Psoas muscle (tissue), 8 donors: ENCODE results near the gene INPP5J. TPM values are rescaled to one million over a fixed set of nuclear protein-coding genes. Genes with fewer than 3 reads are reported as not detected.

Experiments
- ATAC-seq, 4 donors: fragments of 200-7000 bp; cut with Tn5 transposase; one replicate each; pipeline ENCODE4 v1.9.1; 2020; ENCODE audit warnings: moderate library complexity in 3 of 4, mild to moderate bottlenecking in 2 of 4
- DNase-seq, 2 donors: peaks; one replicate each; pipeline ENCODE4 v3.0.0-alpha.2; 2020
- H3K27ac ChIP-seq: fragments of 200-600 bp; one replicate; pipeline ENCODE4 v1.8.0; 2022
- H3K27me3 ChIP-seq, 3 donors: fragments of 200-600 bp in 1 of 3; one replicate each; pipeline versions ENCODE4 v1.6.1 to v1.8.0; 2013 to 2022; ENCODE audit warnings: low read length in 2 of 3, mild to moderate bottlenecking in 2 of 3, moderate library complexity in 1 of 3; ENCODE audit not compliant: insufficient read depth in 3 of 3
- H3K36me3 ChIP-seq, 2 donors: fragments of 200-600 bp in 1 of 2; one replicate each; pipeline versions ENCODE4 v1.6.1 to v1.8.0; 2013 to 2022; ENCODE audit warnings: low read depth in 1 of 2, mild to moderate bottlenecking in 1 of 2, moderate library complexity in 1 of 2; ENCODE audit not compliant: insufficient read depth in 1 of 2
- H3K4me1 ChIP-seq: fragments of 200-600 bp; one replicate; pipeline ENCODE4 v1.8.0; 2022
- H3K4me3 ChIP-seq: fragments of 200-600 bp; one replicate; pipeline ENCODE4 v1.8.0; 2022; ENCODE audit warnings: mild to moderate bottlenecking
- H3K9me3 ChIP-seq: fragments of 200-600 bp; one replicate; pipeline ENCODE4 v1.8.0; 2022
- CTCF ChIP-seq: fragments of 200-600 bp; IDR thresholded peaks from one replicate; pipeline ENCODE4 v1.8.0; 2022; ENCODE audit warnings: antibody characterized with exemption
- WGBS, 3 donors: extraction: QIAGEN DNeasy Blood & Tissue Kit; methylation state at CpG; one replicate each; pipeline versions ENCODE4 v1.1.6 to v1.1.7; 2013; 5-methylcytosine and 5-hydroxymethylcytosine counted together
- intact Hi-C, 2 donors: fragments of 100-400 bp; cut with DNase I; formaldehyde crosslinking; loops; one replicate each; pipeline versions ENCODE4 v1.11.0 to v1.14.2; 2022
- polyA plus RNA-seq, 3 donors: library from polyadenylated mRNA; stranded (reverse); fragments of 200-250 nt; gene quantifications; one replicate each; pipeline ENCODE4 v1.2.3, GENCODE V29; 2013
- total RNA-seq, 4 donors: library from RNA; stranded (reverse); fragmentation: NEBNext Ultra II Directional in 2 of 4; extraction: Animal tissue kit (Norgen Biotek cat#: 25700) in 2 of 4; gene quantifications; one replicate each; pipeline versions ENCODE4 v1.2.1 to v1.2.4, GENCODE V29; 2021 to 2023
- donor health status: healthy with polysubstance abuse.
- donor health status: DM: no; HTN: no; CAD: no; lungs with moderate emphysema.
- donor health status: Bipolar disorder and iron deficiency.
- donor health status: healthy.
- donor health status: DM: yes; HTN: yes; CAD: no.
- donor health status: DM: no; HTN: no; CAD: no.
- donor health status: DM: no; HTN: no; CAD: no.
- donor health status: DM: yes; HTN: yes; CAD: no.

INPP5J gene
- total and polyA plus RNA-seq, 7 donors, result 0.14 to 4.4 (median 1.3) TPM

GRCh38 chr22:31087744-31088215 lies 35.0 kb upstream of the INPP5J start:
- Histone ChIP-seq H3K27ac (no peak overlapping the region), H3K4me1 (peaks cover 24% of the 10 kb centered on the region), H3K4me3 (no peak overlapping the region), H3K9me3 (no peaks in the 10 kb centered on the region), H3K36me3 (peaks cover 0 to 48% of the 10 kb centered on the region in 2 donors), H3K27me3 (no peaks in the 10 kb centered on the region)
- no peak for TF ChIP-seq CTCF
- 87 to 92% (median 89%) methylated on average over 21 of the region's 21 CpGs for WGBS, 3 donors
- ATAC-seq (no peak), DNase-seq (peak in 1 of 2 donors; percentile 52)
- intact Hi-C loops, result loop anchor here (2.0 to 10.0 kb wide), 2 partner anchors 61 to 147 kb away; no protein-coding TSS in a partner anchor

- WGBS, 3 donors, result 84 to 88% (median 86%) methylated on average over 26 of the region's 26 CpGs
- TF ChIP-seq CTCF, result no peak
- Histone ChIP-seq H3K4me1 (peaks cover 21% of the 10 kb centered on the region), H3K27ac (peak overlapping the region; percentile 46), H3K9me3 (no peaks in the 10 kb centered on the region), H3K27me3 (no peaks in the 10 kb centered on the region), H3K36me3 (peaks cover 0 to 50% of the 10 kb centered on the region in 2 donors), H3K4me3 (no peak overlapping the region)
- no peak for ATAC-seq
- DNase-seq, result no peak
- intact Hi-C loops, result loop anchor here (2.0 to 10.0 kb wide), 2 partner anchors 60 to 146 kb away; no protein-coding TSS in a partner anchor
Measured at GRCh38 chr22:31088233-31088986, 34.4 kb upstream of the INPP5J start.

- no peak overlapping the region for H3K4me3 ChIP-seq
- intact Hi-C loops, result loop anchor here (1.0 to 10.0 kb wide), 4 partner anchors 58 to 145 kb away; no protein-coding TSS in a partner anchor
- no peaks in the 10 kb centered on the region for H3K9me3 ChIP-seq
- H3K27ac ChIP-seq, result peak overlapping the region; percentile 46
- H3K36me3 ChIP-seq, result peaks cover 0 to 55% of the 10 kb centered on the region in 2 donors
- peaks cover 12% of the 10 kb centered on the region for H3K4me1 ChIP-seq
- WGBS, 3 donors, result 66 to 71% (median 68%) methylated on average over 8 to 9 of the region's 9 CpGs
- peak; percentile 89 for TF ChIP-seq CTCF
- no peaks in the 10 kb centered on the region for H3K27me3 ChIP-seq
- peak; percentile 59 to 84 for DNase-seq
- ATAC-seq, result peak; percentile 39 to 57 (median 48)
Measured at GRCh38 chr22:31089160-31090100, 33.3 kb upstream of the INPP5J start.

GRCh38 chr22:31090217-31091085 lies 32.3 kb upstream of the INPP5J start:
- H3K27me3 ChIP-seq, result no peaks in the 10 kb centered on the region
- peaks cover 22% of the 10 kb centered on the region for H3K4me1 ChIP-seq
- WGBS, 3 donors, result 87 to 89% (median 88%) methylated on average over 15 of the region's 15 CpGs
- DNase-seq, result no peak
- H3K27ac ChIP-seq, result no peak overlapping the region
- TF ChIP-seq CTCF, result no peak
- H3K9me3 ChIP-seq, result no peaks in the 10 kb centered on the region
- peaks cover 0 to 63% of the 10 kb centered on the region in 2 donors for H3K36me3 ChIP-seq
- intact Hi-C loops, result loop anchor here (1.0 to 5.0 kb wide), 2 partner anchors 57 to 142 kb away; no protein-coding TSS in a partner anchor
- H3K4me3 ChIP-seq, result no peak overlapping the region
- ATAC-seq, result no peak
